NCI-H2107 treated with DMSO at 0.1 percent for 48 hours (cell line): ENCODE measurements around the gene PBXIP1.

Experiments
- DNase-seq: peaks from one replicate; lab custom pipeline; 2025; ENCODE audit not compliant: unreplicated experiment; lab: John Stamatoyannopoulos, UW

The PBXIP1 gene

GRCh38 chr1:154973344-154974101, 17.6 kb upstream of the PBXIP1 start:
- peak; percentile 92 for DNase-seq

GRCh38 chr1:154972517-154973343, 16.8 kb upstream of the PBXIP1 start:
- DNase-seq = no peak

- DNase-seq = no peak
Measured at GRCh38 chr1:154972213-154972516, 16.3 kb upstream of the PBXIP1 start.

- no peak for DNase-seq
Measured at GRCh38 chr1:154971341-154971998, 15.6 kb upstream of the PBXIP1 start.

GRCh38 chr1:154970631-154971340, 14.9 kb upstream of the PBXIP1 start, which contains the start of gene SHC1:
Gene SHC1 (minus strand): TSS chr1:154970747. CDS start chr1:154970526, 221 bp downstream.
- DNase-seq = no peak

- DNase-seq = no peak
Measured at GRCh38 chr1:154969860-154970452, 14.1 kb upstream of the PBXIP1 start.

- DNase-seq = no peak
Measured at GRCh38 chr1:154969246-154969645, 13.3 kb upstream of the PBXIP1 start.

GRCh38 chr1:154968731-154969130, 12.8 kb upstream of the PBXIP1 start:
- DNase-seq = no peak

GRCh38 chr1:154967331-154967950, 11.5 kb upstream of the PBXIP1 start:
- DNase-seq = no peak

- DNase-seq = no peak
Measured at GRCh38 chr1:154966111-154966510, 10.2 kb upstream of the PBXIP1 start.

- no peak for DNase-seq
Measured at GRCh38 chr1:154964359-154964758, 8.5 kb upstream of the PBXIP1 start.

- DNase-seq = no peak
Measured at GRCh38 chr1:154963643-154964042, 7.7 kb upstream of the PBXIP1 start.

- DNase-seq = no peak
Measured at GRCh38 chr1:154962795-154963330, 7.0 kb upstream of the PBXIP1 start.

- DNase-seq = peak; percentile 28
Measured at GRCh38 chr1:154962156-154962749, 6.4 kb upstream of the PBXIP1 start.

- peak; percentile 34 for DNase-seq
Measured at GRCh38 chr1:154961207-154962155, 5.6 kb upstream of the PBXIP1 start, which contains the start of gene PYGO2. Gene PYGO2 (minus strand): TSS chr1:154961782. CDS start chr1:154961576, 206 bp downstream.

- DNase-seq = no peak
Measured at GRCh38 chr1:154960446-154961136, 4.7 kb upstream of the PBXIP1 start.

GRCh38 chr1:154959426-154959780, 3.5 kb upstream of the PBXIP1 start:
- no peak for DNase-seq
